ENCODE measurements around the gene ORC6.

ORC6 gene

GRCh38 chr16:46739934-46740333, 50.5 kb downstream of the ORC6 start:
- TF ChIP-seq ZEB2 (tag by site-specific recombination; IDR thresholded peaks at IDR 0.05): 0 out of 2 replicates have a peak, but pooled peaks have one; percentile 42
- TF ChIP-seq ZNF843 (tag by site-specific recombination; IDR thresholded peaks at IDR 0.05): 0 out of 2 replicates have a peak, but pooled peaks have one; percentile 33
- TF ChIP-seq FEZF1 (tag by site-specific recombination; IDR thresholded peaks at IDR 0.05): peak; percentile 25; the same call in 1 of the 2 replicates
- no peak for TF ChIP-seq MEIS1 (CRISPR knock-in tag; IDR thresholded peaks at IDR 0.05; ENCODE audit: borderline replicate concordance)
- no peak for TF ChIP-seq ZFHX2 (tag by site-specific recombination; conservative IDR thresholded peaks at IDR 0.05)
- TF ChIP-seq ZNF747 (tag by site-specific recombination; IDR thresholded peaks at IDR 0.05): no peak
- no peak for TF ChIP-seq ZNF596 (tag by site-specific recombination; IDR thresholded peaks at IDR 0.05)
- TF ChIP-seq ZNF654 (tag by site-specific recombination; IDR thresholded peaks at IDR 0.05; ENCODE audit: low read depth): no peak
- TF ChIP-seq ZBTB7A (tag by site-specific recombination; IDR thresholded peaks at IDR 0.05; ENCODE audit: low read depth): no peak
- TF ChIP-seq ZNF341 (tag by site-specific recombination; IDR thresholded peaks at IDR 0.05; ENCODE audit: low read depth): peak; percentile 48
- no peak for TF ChIP-seq ZSCAN5A (tag by site-specific recombination; IDR thresholded peaks at IDR 0.05)
- TF ChIP-seq SP7 (tag by site-specific recombination; IDR thresholded peaks at IDR 0.05): peak; percentile 99
- TF ChIP-seq ZNF791 (tag by site-specific recombination; IDR thresholded peaks at IDR 0.05): no peak
- TF ChIP-seq SCRT2 (tag by site-specific recombination; IDR thresholded peaks at IDR 0.05): no peak
- 0 out of 2 replicates have a peak, but pooled peaks have one; percentile 32 for TF ChIP-seq OSR2 (tag by site-specific recombination; IDR thresholded peaks at IDR 0.05)
- no peak for TF ChIP-seq ZNF157 (tag by site-specific recombination; IDR thresholded peaks at IDR 0.05)
- TF ChIP-seq OVOL3 (tag by site-specific recombination; IDR thresholded peaks at IDR 0.05): no peak
- TF ChIP-seq KLF1 (tag by site-specific recombination; IDR thresholded peaks at IDR 0.05): 0 out of 2 replicates have a peak, but pooled peaks have one; percentile 23
- no peak for TF ChIP-seq ZBTB8A (tag by site-specific recombination; IDR thresholded peaks at IDR 0.05)
- no peak for TF ChIP-seq ZBTB6 (tag by site-specific recombination; IDR thresholded peaks at IDR 0.05)
- no peak for TF ChIP-seq ZNF510 (tag by site-specific recombination; IDR thresholded peaks at IDR 0.05; ENCODE audit: insufficient replicate concordance)
- H3K36me3 ChIP-seq (ENCODE audit: control insufficient read depth in 2 of 2, insufficient read depth in 1 of 2, low read length in 2 of 2): no peaks in the 10 kb centered on the region
- ChIA-PET POLR2A (no interaction called here), CTCF (interaction anchor here (0.7 kb wide), 1 partner anchor 806 kb away, joined by 3 read pairs; no protein-coding TSS in a partner anchor)
- H3K27ac ChIP-seq (ENCODE audit: extremely low read depth, low read depth, low read length): no peak overlapping the region
- H3K4me1 ChIP-seq (ENCODE audit: control insufficient read depth, insufficient read depth, low read length): no peaks in the 10 kb centered on the region
- H3K9me3 ChIP-seq (ENCODE audit: control insufficient read depth, insufficient read depth, low read depth, low read length): no peaks in the 10 kb centered on the region
- no peak overlapping the region for H3K4me3 ChIP-seq (ENCODE audit: low read depth, low read length)

- CTCF ChIA-PET: interaction anchor here (0.6 to 0.7 kb wide), 3 partner anchors 12 to 53 kb away, joined by 3 to 6 read pairs (median 3); no protein-coding TSS in a partner anchor
- no peaks in the 10 kb centered on the region for H3K36me3 ChIP-seq (ENCODE audit: control insufficient read depth in 2 of 2, insufficient read depth in 1 of 2, low read length in 2 of 2)
- no peak overlapping the region for H3K27ac ChIP-seq (ENCODE audit: extremely low read depth, low read depth, low read length)
- H3K4me1 ChIP-seq (ENCODE audit: control insufficient read depth, insufficient read depth, low read length): no peaks in the 10 kb centered on the region
- no peaks in the 10 kb centered on the region for H3K9me3 ChIP-seq (ENCODE audit: control insufficient read depth, insufficient read depth, low read depth, low read length)
- POLR2A ChIA-PET: no interaction called here
- no peak overlapping the region for H3K4me3 ChIP-seq (ENCODE audit: low read depth, low read length)
- TF ChIP-seq ZNF510 (tag by site-specific recombination; IDR thresholded peaks at IDR 0.05; ENCODE audit: insufficient replicate concordance) (no peak), ZNF214 (tag by site-specific recombination; IDR thresholded peaks at IDR 0.05; ENCODE audit: borderline replicate concordance) (no peak), ZNF239 (tag by site-specific recombination; IDR thresholded peaks at IDR 0.05) (no peak), ZNF571 (tag by site-specific recombination; IDR thresholded peaks at IDR 0.05) (no peak), ZNF221 (tag by site-specific recombination; IDR thresholded peaks at IDR 0.05; ENCODE audit: borderline replicate concordance) (no peak), ZNF148 (tag by site-specific recombination; IDR thresholded peaks at IDR 0.05; ENCODE audit: borderline replicate concordance) (no peak), ZBTB21 (tag by site-specific recombination; IDR thresholded peaks at IDR 0.05) (no peak), ZNF677 (tag by site-specific recombination; IDR thresholded peaks at IDR 0.05) (no peak), ZNF521 (tag by site-specific recombination; IDR thresholded peaks at IDR 0.05) (no peak), SP3 (tag by site-specific recombination; IDR thresholded peaks at IDR 0.05) (no peak), HIC1 (tag by site-specific recombination; IDR thresholded peaks at IDR 0.05) (no peak)
These were observed 53.8 kb downstream of the ORC6 start for GRCh38 chr16:46743232-46743719.

Measured in HEK293 (cell line).